ENCODE results near the gene YTHDC2. TPM values are rescaled to one million over a fixed set of nuclear protein-coding genes. Genes with fewer than 3 reads are reported as not detected.

YTHDC2 gene
- total RNA-seq, 1 donor from 2014 or later, result 37.3 TPM

GRCh38 chr5:113615708-113616107 is 102.2 kb downstream of the YTHDC2 start:
- TF ChIP-seq, protein P1, sequence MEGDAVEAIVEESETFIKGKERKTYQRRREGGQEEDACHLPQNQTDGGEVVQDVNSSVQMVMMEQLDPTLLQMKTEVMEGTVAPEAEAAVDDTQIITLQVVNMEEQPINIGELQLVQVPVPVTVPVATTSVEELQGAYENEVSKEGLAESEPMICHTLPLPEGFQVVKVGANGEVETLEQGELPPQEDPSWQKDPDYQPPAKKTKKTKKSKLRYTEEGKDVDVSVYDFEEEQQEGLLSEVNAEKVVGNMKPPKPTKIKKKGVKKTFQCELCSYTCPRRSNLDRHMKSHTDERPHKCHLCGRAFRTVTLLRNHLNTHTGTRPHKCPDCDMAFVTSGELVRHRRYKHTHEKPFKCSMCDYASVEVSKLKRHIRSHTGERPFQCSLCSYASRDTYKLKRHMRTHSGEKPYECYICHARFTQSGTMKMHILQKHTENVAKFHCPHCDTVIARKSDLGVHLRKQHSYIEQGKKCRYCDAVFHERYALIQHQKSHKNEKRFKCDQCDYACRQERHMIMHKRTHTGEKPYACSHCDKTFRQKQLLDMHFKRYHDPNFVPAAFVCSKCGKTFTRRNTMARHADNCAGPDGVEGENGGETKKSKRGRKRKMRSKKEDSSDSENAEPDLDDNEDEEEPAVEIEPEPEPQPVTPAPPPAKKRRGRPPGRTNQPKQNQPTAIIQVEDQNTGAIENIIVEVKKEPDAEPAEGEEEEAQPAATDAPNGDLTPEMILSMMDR (IDR thresholded peaks at IDR 0.05; ENCODE audit: unreplicated experiment), result no peak
- H3K36me3 Mint-ChIP-seq (ENCODE audit: insufficient read depth), result no peaks in the 10 kb centered on the region
- DNase-seq (ENCODE audit: low spot score, unreplicated experiment), result no peak
- peaks cover 9% of the 10 kb centered on the region for H3K27me3 Mint-ChIP-seq
- H3K27ac Mint-ChIP-seq, result no peak overlapping the region
- H3K4me1 Mint-ChIP-seq (ENCODE audit: low read depth), result no peaks in the 10 kb centered on the region
- H3K4me3 Mint-ChIP-seq (ENCODE audit: low read depth), result no peak overlapping the region
- peaks cover 4% of the 10 kb centered on the region for H3K9me3 Mint-ChIP-seq (ENCODE audit: low read depth)

DNA sequence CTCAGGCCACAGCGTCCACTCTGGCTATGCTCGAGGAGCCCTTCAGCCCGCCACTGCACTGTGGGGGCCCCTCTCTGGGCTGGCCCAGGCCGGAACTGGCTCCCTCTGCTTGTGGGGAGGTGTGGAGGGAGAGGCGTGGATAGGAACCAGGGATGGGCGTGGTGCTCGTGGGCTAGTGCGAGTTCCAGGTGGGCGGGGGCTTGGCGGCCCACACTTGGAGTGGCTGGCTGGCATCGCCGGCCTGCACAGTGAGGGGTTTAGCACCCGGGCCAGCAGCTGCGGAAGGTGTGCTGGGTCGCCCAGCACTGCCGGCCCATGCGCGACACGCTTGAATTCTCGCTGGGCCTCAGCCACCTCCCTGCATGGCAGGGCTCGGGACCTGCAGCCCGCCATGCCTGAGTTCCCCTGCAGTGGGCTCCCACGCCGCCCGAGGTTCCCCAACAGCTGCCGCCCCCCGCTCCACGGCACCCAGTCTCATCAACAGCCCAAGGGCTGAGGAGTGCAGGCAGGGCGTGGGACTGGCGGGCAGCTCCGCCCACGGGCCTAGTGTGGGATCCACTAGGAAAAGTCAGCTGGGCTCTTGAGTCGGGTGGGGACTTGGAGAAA is 103.8 kb downstream of the YTHDC2 start:
- TF ChIP-seq, protein P1 (IDR thresholded peaks at IDR 0.05; ENCODE audit: unreplicated experiment), result no peak
- no peaks in the 10 kb centered on the region for H3K36me3 Mint-ChIP-seq (ENCODE audit: insufficient read depth)
- no peak overlapping the region for H3K4me3 Mint-ChIP-seq (ENCODE audit: low read depth)
- no peaks in the 10 kb centered on the region for H3K4me1 Mint-ChIP-seq (ENCODE audit: low read depth)
- peaks cover 9% of the 10 kb centered on the region for H3K27me3 Mint-ChIP-seq
- no peak for DNase-seq (ENCODE audit: low spot score, unreplicated experiment)
- no peak overlapping the region for H3K27ac Mint-ChIP-seq
- peaks cover 4% of the 10 kb centered on the region for H3K9me3 Mint-ChIP-seq (ENCODE audit: low read depth)

DNA sequence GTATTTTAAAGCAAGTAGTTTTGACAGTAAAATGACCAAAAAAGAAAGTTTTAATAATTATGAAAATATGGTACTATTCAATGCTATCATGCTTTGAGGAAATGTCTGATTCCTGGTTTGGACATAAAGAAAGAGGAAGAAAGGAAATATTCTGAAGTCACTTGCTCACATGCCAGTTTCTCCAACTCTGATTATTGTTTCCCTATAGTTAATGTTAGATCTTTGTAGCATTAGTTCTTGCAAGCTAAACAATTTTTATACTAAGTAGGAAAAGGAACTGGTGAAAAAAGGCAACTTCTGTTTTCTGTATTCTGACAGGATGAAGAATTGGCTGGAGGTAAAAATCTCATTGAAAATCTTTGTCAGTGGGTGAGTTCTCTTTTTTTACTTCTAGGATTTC is 119.5 kb downstream of the YTHDC2 start:
- TF ChIP-seq, protein P1 (IDR thresholded peaks at IDR 0.05; ENCODE audit: unreplicated experiment), result no peak
- no peak for DNase-seq (ENCODE audit: low spot score, unreplicated experiment)
- Mint-ChIP-seq H3K27me3 (no peaks in the 10 kb centered on the region), H3K9me3 (ENCODE audit: low read depth) (no peaks in the 10 kb centered on the region), H3K4me3 (ENCODE audit: low read depth) (no peak overlapping the region), H3K27ac (no peak overlapping the region), H3K36me3 (ENCODE audit: insufficient read depth) (no peaks in the 10 kb centered on the region), H3K4me1 (ENCODE audit: low read depth) (no peaks in the 10 kb centered on the region)

DNA sequence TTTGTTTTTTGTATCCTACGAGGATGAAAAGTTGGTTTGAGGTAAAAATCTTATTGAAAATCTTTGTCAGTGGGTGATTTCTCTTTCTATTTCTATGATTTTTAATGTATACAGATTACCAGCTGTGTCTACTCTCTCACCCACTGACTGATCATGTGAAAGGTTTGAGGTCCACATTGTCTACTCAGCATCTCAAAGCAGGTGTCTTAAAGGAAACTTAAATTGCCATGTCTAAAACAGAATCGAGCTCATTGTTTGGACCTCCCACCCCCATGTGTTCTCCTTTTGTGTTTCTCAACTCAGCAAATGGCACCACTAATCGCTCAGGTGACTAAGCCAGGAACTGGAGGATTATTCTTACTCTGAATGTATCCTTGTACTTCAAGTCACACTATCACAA is 121.5 kb downstream of the YTHDC2 start:
- H3K9me3 Mint-ChIP-seq (ENCODE audit: low read depth), result no peaks in the 10 kb centered on the region
- H3K27ac Mint-ChIP-seq, result no peak overlapping the region
- no peak overlapping the region for H3K4me3 Mint-ChIP-seq (ENCODE audit: low read depth)
- H3K36me3 Mint-ChIP-seq (ENCODE audit: insufficient read depth), result no peaks in the 10 kb centered on the region
- TF ChIP-seq, protein P1 (IDR thresholded peaks at IDR 0.05; ENCODE audit: unreplicated experiment), result no peak
- no peak for DNase-seq (ENCODE audit: low spot score, unreplicated experiment)
- H3K4me1 Mint-ChIP-seq (ENCODE audit: low read depth), result no peaks in the 10 kb centered on the region
- no peaks in the 10 kb centered on the region for H3K27me3 Mint-ChIP-seq

DNA sequence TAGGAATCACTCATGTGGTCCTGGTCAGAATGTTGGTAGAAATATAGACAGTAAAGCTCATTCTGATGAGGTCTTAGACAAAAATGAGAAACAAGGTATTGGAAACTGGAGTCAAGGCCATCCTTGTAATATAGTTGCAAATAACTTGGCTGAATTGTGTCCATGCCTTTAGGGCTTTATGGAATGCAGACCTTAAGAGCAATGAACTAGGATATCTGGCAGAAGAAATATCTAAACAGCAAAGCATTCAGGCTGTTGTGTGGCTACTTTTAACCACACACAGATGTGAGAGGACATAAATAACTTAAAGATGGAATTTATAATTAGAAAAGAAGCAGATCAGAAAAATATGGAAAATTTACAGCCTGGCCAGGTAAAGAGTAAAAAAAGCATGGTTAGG is 128.2 kb downstream of the YTHDC2 start:
- Mint-ChIP-seq H3K4me3 (ENCODE audit: low read depth) (no peak overlapping the region), H3K27me3 (no peaks in the 10 kb centered on the region), H3K9me3 (ENCODE audit: low read depth) (peaks cover 5% of the 10 kb centered on the region), H3K4me1 (ENCODE audit: low read depth) (no peaks in the 10 kb centered on the region), H3K36me3 (ENCODE audit: insufficient read depth) (no peaks in the 10 kb centered on the region), H3K27ac (no peak overlapping the region)
- DNase-seq (ENCODE audit: low spot score, unreplicated experiment), result no peak
- TF ChIP-seq, protein P1 (IDR thresholded peaks at IDR 0.05; ENCODE audit: unreplicated experiment), result no peak

Other genes starting within 250 kb of the YTHDC2 start
- 0.27 and 0.29 TPM in 2 replicates for gene TSSK1B, start 78.7 kb upstream of the YTHDC2 start, total RNA-seq
- 17.9 and 18.9 TPM in 2 replicates for gene MCC, start 25.2 kb upstream of the YTHDC2 start, total RNA-seq

Data from progenitor cell of endocrine pancreas (in vitro differentiated cells).